MCF 10A (cell line): Measurements from ENCODE around the gene HMOX2. TPM values are rescaled to one million over a fixed set of nuclear protein-coding genes. Genes with fewer than 3 reads are reported as not detected.

Source experiments
- BruUV-seq: library from RNA; stranded (reverse); fragments of 400-500 nt; replicated peaks from 2 replicates; lab custom pipeline; 2021; lab: Mats Ljungman, UMichigan
- CTCF ChIA-PET: fragments of 300-600 bp; sonication (Branson Sonifier 250); formaldehyde crosslinking; extraction: SDS; loops from one replicate; lab custom pipeline; 2021; ENCODE audit warnings: antibody characterized with exemption, inconsistent platforms; lab: Yijun Ruan, JAX
- POLR2A ChIA-PET: fragments of 300-600, 350-650 bp; sonication (Branson Sonifier 250); formaldehyde crosslinking; extraction: SDS; loops from one replicate; lab custom pipeline; 2020; ENCODE audit warnings: antibody characterized with exemption, inconsistent platforms; lab: Yijun Ruan, JAX
- DNase-seq: peaks from one replicate; pipeline ENCODE4 v3.0.0-alpha.2; 2018; ENCODE audit not compliant: unreplicated experiment
- H3K27ac Mint-ChIP-seq: one replicate; pipeline ENCODE4 v1.8.0; 2022; ENCODE audit warnings: mild to moderate bottlenecking, low read depth, mixed read lengths; ENCODE audit not compliant: unreplicated experiment
- H3K27me3 Mint-ChIP-seq: one replicate; pipeline ENCODE4 v1.8.0; 2022; ENCODE audit warnings: mixed read lengths; ENCODE audit not compliant: insufficient read depth, unreplicated experiment
- H3K36me3 Mint-ChIP-seq: one replicate; pipeline ENCODE4 v1.8.0; 2022; ENCODE audit warnings: mild to moderate bottlenecking, moderate library complexity, mixed read lengths; ENCODE audit not compliant: insufficient read depth, unreplicated experiment
- H3K4me1 Mint-ChIP-seq: one replicate; pipeline ENCODE4 v1.8.0; 2022; ENCODE audit warnings: mixed read lengths; ENCODE audit not compliant: insufficient read depth, unreplicated experiment
- H3K4me3 Mint-ChIP-seq: one replicate; pipeline ENCODE4 v1.8.0; 2022; ENCODE audit warnings: mild to moderate bottlenecking, moderate library complexity, mixed read lengths; ENCODE audit not compliant: unreplicated experiment
- H3K9me3 Mint-ChIP-seq: one replicate; pipeline ENCODE4 v1.8.0; 2022; ENCODE audit warnings: mixed read lengths; ENCODE audit not compliant: unreplicated experiment
- intact Hi-C: fragments of 100-400 bp; cut with micrococcal nuclease; formaldehyde crosslinking; loops from 2 replicates; pipeline ENCODE4 v1.14.1; 2022
- total RNA-seq: library from RNA; stranded (reverse); gene quantifications from 2 replicates; pipeline ENCODE4 v1.2.3, GENCODE V29; 2022
- TF ChIP-seq, protein P1 (sequence below): fragments of 200-600 bp; IDR thresholded peaks from one replicate; pipeline ENCODE4 v1.8.0; 2022; ENCODE audit warnings: antibody characterized with exemption, mild to moderate bottlenecking; ENCODE audit not compliant: unreplicated experiment

HMOX2 gene
- total RNA-seq, 1 experiment from 2014 or later = 65.6 TPM

DNA sequence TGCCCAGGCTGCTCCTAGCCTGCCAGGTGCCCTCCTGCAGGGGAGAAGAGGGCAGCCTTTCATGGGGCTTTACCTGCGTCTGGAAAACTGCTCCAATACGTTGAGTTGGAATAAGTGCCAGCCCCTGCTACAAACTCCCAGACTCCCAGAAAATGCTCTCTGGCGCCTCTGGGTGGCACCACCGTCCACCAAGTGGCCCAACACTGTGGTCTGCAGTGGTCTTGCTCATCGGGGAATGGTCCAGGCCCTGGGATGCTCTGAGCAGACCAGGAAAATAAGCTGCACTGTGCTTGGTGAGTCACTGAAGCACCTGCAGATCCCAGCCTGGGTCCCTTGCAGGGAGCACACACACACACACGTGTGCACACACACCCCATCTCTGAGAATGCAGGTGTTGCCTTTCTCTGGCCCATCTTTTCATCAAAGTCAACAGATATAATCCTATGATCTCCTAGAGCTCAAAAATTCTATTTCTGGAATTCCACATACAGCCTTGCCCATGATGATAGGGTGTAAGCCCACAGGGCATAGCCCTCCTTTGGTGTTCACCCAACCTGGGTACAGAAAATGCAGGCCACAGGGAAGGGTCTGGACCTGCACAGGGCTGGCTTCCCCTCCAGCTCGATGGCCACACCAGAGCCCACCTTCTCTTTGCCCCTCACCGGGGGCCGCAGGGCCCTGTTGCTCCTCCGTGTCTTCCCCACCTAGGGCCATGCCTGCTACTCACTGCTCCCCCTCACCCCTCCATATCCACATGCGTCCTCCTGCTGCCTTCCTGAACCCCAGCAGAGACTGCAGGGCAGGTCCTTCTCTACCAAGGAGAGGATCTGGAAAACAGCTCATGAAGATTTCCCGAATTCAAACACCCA, 41.8 kb downstream of the HMOX2 start:
- intact Hi-C loops = loop anchor here (1.0 to 5.0 kb wide), 2 partner anchors 67 to 439 kb away; partner anchors contain the start of gene SEC14L5
- BruUV-seq = no TSS peak
- H3K9me3 Mint-ChIP-seq = no peaks in the 10 kb centered on the region

GRCh38 chr16:4519274-4520058, 43.3 kb downstream of the HMOX2 start:
- intact Hi-C loops = loop anchor here (5.0 kb wide), 1 partner anchor 438 kb away; the partner anchor contains the start of gene SEC14L5
- CTCF ChIA-PET = interaction anchor here (1.2 to 3.1 kb wide), 6 partner anchors 12 to 105 kb away, joined by 4 to 23 read pairs (median 8); partner anchors contain the start of gene MGRN1

More for the DNA sequence above, 41.8 kb downstream of the HMOX2 start:
- H3K27me3 Mint-ChIP-seq = no peaks in the 10 kb centered on the region
- ChIA-PET CTCF (interaction anchor here (0.6 to 3.1 kb wide), 19 partner anchors 8 to 135 kb away, joined by 3 to 23 read pairs (median 4); partner anchors contain the start of gene MGRN1), POLR2A (interaction anchor here (0.6 kb wide), 1 partner anchor 43 kb away, joined by 3 read pairs; no protein-coding TSS in a partner anchor)
- H3K27ac Mint-ChIP-seq = no peak overlapping the region
- peaks cover 8% of the 10 kb centered on the region for H3K36me3 Mint-ChIP-seq
- DNase-seq = peak; percentile 38
- no peaks in the 10 kb centered on the region for H3K4me1 Mint-ChIP-seq
- TF ChIP-seq, protein P1, sequence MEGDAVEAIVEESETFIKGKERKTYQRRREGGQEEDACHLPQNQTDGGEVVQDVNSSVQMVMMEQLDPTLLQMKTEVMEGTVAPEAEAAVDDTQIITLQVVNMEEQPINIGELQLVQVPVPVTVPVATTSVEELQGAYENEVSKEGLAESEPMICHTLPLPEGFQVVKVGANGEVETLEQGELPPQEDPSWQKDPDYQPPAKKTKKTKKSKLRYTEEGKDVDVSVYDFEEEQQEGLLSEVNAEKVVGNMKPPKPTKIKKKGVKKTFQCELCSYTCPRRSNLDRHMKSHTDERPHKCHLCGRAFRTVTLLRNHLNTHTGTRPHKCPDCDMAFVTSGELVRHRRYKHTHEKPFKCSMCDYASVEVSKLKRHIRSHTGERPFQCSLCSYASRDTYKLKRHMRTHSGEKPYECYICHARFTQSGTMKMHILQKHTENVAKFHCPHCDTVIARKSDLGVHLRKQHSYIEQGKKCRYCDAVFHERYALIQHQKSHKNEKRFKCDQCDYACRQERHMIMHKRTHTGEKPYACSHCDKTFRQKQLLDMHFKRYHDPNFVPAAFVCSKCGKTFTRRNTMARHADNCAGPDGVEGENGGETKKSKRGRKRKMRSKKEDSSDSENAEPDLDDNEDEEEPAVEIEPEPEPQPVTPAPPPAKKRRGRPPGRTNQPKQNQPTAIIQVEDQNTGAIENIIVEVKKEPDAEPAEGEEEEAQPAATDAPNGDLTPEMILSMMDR = peak; percentile 73
- no peak overlapping the region for H3K4me3 Mint-ChIP-seq

DNA sequence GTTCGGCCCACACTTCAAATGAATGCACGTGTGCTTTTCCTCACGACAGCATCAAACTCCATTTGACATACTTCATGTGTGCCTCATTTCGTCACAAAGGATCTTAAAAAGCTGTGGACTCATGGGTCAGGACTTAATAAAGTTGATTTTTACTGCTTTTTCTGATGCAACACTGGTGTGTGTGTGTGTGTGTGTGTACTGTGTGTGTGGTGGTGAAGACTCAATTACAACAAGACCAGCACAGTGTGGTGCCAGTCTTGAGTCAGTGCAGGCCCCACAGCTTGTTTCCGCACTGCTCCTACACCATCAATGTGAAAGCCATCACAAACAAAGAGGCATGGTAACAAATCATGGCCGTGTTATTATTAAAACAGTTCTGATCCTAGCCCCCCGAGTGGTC, 44.7 kb downstream of the HMOX2 start:
- TF ChIP-seq, protein P1 = no peak
- Mint-ChIP-seq H3K4me3 (no peak overlapping the region), H3K9me3 (no peaks in the 10 kb centered on the region), H3K4me1 (no peaks in the 10 kb centered on the region), H3K27me3 (no peaks in the 10 kb centered on the region), H3K27ac (no peak overlapping the region), H3K36me3 (no peaks in the 10 kb centered on the region)
- CTCF ChIA-PET = interaction anchor here (0.8 kb wide), 1 partner anchor 14 kb away, joined by 3 read pairs; no protein-coding TSS in a partner anchor
- intact Hi-C loops = no loop called here
- no TSS peak for BruUV-seq
- DNase-seq = no peak
- POLR2A ChIA-PET = no interaction called here

More at GRCh38 chr16:4519274-4520058, 43.3 kb downstream of the HMOX2 start:
- no peaks in the 10 kb centered on the region for H3K4me1 Mint-ChIP-seq
- no peaks in the 10 kb centered on the region for H3K9me3 Mint-ChIP-seq
- H3K27me3 Mint-ChIP-seq = no peaks in the 10 kb centered on the region
- no peak overlapping the region for H3K4me3 Mint-ChIP-seq
- DNase-seq = no peak
- BruUV-seq = no TSS peak
- POLR2A ChIA-PET = no interaction called here
- H3K27ac Mint-ChIP-seq = no peak overlapping the region
- TF ChIP-seq, protein P1 = no peak
- H3K36me3 Mint-ChIP-seq = no peaks in the 10 kb centered on the region
